Prostate gland (tissue), 2 donors: ENCODE measurements around the gene CMTM3.

Source experiments
- CTCF ChIP-seq, 4 experiments: fragments of 200-600 bp in 2 of 4; fragments of 450-650 bp in 2 of 4; sonication (generic) in 2 of 4; IDR thresholded peaks; 1 replicate in 3 of 4; 2 replicates in 1 of 4; pipeline ENCODE4 v1.5.1; 2016 to 2019; ENCODE audit warnings: antibody characterized with exemption in 4 of 4, mild to moderate bottlenecking in 2 of 4, moderate library complexity in 2 of 4
- POLR2AphosphoS5 ChIP-seq: sonication (generic); formaldehyde crosslinking; IDR thresholded peaks from one replicate; pipeline ENCODE4 v1.6.1; 2017; ENCODE audit warnings: antibody characterized with exemption

DNA sequence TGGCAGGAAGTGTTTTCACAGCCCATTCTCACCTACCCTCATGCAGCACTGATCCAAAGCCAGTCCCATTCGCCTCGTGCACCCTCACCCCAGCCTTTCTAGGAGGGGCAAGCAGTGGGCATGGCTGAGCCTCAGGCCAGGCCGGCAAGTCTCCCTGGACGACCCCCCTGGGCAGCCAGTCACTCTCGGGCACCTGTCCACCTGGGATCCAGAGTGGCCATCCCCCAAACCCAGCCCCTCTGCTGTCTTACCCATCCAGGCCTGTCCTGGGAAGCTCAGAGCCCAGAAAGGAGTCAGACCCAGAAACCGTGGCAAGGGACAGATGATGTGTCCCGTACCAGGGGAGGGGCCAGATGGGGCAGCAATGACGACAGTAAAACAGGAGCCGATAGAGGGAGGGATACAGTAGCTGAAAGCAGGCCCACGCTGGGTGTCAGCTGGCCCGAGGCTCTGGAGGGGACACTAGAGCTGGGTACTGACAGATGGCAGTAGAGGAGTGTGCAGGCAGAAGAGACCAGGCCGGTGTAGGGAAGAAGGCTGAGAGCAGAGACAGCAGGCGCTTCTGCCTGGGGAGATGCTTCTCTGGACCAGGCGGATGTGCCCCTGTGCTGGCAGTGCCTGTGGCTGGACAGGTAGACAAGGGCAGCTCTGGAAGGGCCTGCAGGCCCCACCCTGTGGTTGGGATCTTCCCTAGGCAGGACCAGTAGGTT is 5.8 kb downstream of the CMTM3 start:
- TF ChIP-seq CTCF (IDR thresholded peaks at IDR 0.05) (no peak), POLR2AphosphoS5 (no peak)
